Kidney (tissue), 14 donors: ENCODE results near the gene FAM13A. TPM values are rescaled to one million over a fixed set of nuclear protein-coding genes. Genes with fewer than 3 reads are reported as not detected.

Experiments
- DNase-seq, 5 donors: peaks; one replicate each; pipeline ENCODE4 v3.0.0-alpha.2; 2013 to 2020
- FAIRE-seq: peaks from 2 replicates; lab custom pipeline; 2012; peaks lifted over from hg19 to GRCh38; lab: Jason Lieb, UNC
- H3K27ac ChIP-seq, 2 donors: one replicate each; pipeline ENCODE4 v1.7.0; 2013; ENCODE audit warnings: low read depth in 2 of 2, low read length in 2 of 2, inconsistent platforms in 1 of 2
- H3K27me3 ChIP-seq: one replicate; pipeline ENCODE4 v1.7.1; 2013; ENCODE audit warnings: low read length, inconsistent platforms; ENCODE audit not compliant: control insufficient read depth, insufficient read depth
- H3K36me3 ChIP-seq, 3 donors: one replicate each; pipeline versions ENCODE4 v1.7.0 to v1.7.1; 2013; ENCODE audit warnings: low read length in 3 of 3, control low read depth in 1 of 3, inconsistent platforms in 1 of 3; ENCODE audit not compliant: insufficient read depth in 3 of 3, control insufficient read depth in 2 of 3
- H3K4me1 ChIP-seq, 3 donors: one replicate each; pipeline versions ENCODE4 v1.7.0 to v1.7.1; 2013; ENCODE audit warnings: low read length in 3 of 3, inconsistent platforms in 1 of 3, low read depth in 1 of 3; ENCODE audit not compliant: control insufficient read depth in 2 of 3, insufficient read depth in 2 of 3
- H3K4me3 ChIP-seq, 3 donors: one replicate each; pipeline versions ENCODE4 v1.7.0 to v1.8.1; 2013; ENCODE audit warnings: low read length in 3 of 3, control low read depth in 1 of 3, inconsistent platforms in 1 of 3
- H3K9ac ChIP-seq, 3 donors: one replicate each; pipeline versions ENCODE4 v1.7.0 to v1.7.1; 2013; ENCODE audit warnings: low read length in 3 of 3, control low read depth in 1 of 3, inconsistent platforms in 1 of 3
- H3K9me3 ChIP-seq, 3 donors: one replicate each; pipeline versions ENCODE4 v1.7.0 to v1.7.1; 2013; ENCODE audit warnings: low read length in 3 of 3, control low read depth in 1 of 3, inconsistent platforms in 1 of 3; ENCODE audit not compliant: control insufficient read depth in 2 of 3, insufficient read depth in 1 of 3
- intact Hi-C: fragments of 100-400 bp; cut with DNase I; formaldehyde crosslinking; loops from one replicate; pipeline ENCODE4 v1.11.1; 2022
- polyA plus RNA-seq: library from polyadenylated mRNA; stranded (reverse); fragments of 350-450 nt; fragmentation: Illumina TruSeq; extraction: RNeasy Lipid Tissue Mini Kit (QIAGEN cat#74804); gene quantifications from one replicate; pipeline ENCODE4 v1.2.3, GENCODE V29; 2014; ENCODE audit warnings: low read depth, low replicate concordance; ENCODE audit not compliant: insufficient read depth
- total RNA-seq: library from RNA; stranded (reverse); fragmentation: NEBNext Ultra II Directional; extraction: Animal tissue kit (Norgen Biotek cat#: 25700); gene quantifications from one replicate; pipeline ENCODE4 v1.2.1, GENCODE V29; 2021
- TF ChIP-seq, protein P1 (sequence below): IDR thresholded peaks from 3 replicates; pipeline ENCODE4 v1.5.1; 2012; ENCODE audit warnings: mild to moderate bottlenecking, moderate library complexity, borderline replicate concordance; ENCODE audit not compliant: insufficient read depth; ENCODE audit errors: extremely low read depth
- donor health status: control.
- donor health status: control.
- donor health status: control.
- donor health status: control.
- donor health status: control.
- donor health status: DM: yes; HTN: yes; CAD: no.
- donor health status: Normal renal cell carcinoma (clear cell type).

Gene FAM13A
- total and polyA plus RNA-seq, 2 donors from 2014 or later = 12.9 to 48.3 TPM

DNA sequence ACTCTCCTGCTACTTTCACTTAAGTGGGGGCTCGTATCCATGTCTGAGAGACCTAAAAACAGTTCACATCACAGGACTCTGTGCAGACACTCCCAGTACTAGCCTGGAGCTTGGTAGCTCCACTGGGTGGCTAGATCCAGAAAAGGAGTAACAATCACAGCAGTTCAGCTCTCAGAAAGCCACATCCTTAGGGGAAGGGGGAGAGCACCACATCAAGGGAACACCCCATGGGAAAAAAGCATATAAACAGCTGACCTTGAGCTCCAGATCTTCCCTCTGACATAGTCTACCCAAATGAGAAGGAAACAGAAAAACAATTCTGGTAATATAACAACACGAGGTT, 175.8 kb downstream of the FAM13A start:
- FAIRE-seq (no peak), DNase-seq (no peak)
- no peak overlapping the region for H3K9ac ChIP-seq
- H3K4me3 ChIP-seq = no peak overlapping the region
- H3K9me3 ChIP-seq = no peaks in the 10 kb centered on the region
- H3K27me3 ChIP-seq = no peaks in the 10 kb centered on the region
- intact Hi-C loops = no loop called here
- TF ChIP-seq, protein P1, sequence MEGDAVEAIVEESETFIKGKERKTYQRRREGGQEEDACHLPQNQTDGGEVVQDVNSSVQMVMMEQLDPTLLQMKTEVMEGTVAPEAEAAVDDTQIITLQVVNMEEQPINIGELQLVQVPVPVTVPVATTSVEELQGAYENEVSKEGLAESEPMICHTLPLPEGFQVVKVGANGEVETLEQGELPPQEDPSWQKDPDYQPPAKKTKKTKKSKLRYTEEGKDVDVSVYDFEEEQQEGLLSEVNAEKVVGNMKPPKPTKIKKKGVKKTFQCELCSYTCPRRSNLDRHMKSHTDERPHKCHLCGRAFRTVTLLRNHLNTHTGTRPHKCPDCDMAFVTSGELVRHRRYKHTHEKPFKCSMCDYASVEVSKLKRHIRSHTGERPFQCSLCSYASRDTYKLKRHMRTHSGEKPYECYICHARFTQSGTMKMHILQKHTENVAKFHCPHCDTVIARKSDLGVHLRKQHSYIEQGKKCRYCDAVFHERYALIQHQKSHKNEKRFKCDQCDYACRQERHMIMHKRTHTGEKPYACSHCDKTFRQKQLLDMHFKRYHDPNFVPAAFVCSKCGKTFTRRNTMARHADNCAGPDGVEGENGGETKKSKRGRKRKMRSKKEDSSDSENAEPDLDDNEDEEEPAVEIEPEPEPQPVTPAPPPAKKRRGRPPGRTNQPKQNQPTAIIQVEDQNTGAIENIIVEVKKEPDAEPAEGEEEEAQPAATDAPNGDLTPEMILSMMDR = no peak
- no peaks in the 10 kb centered on the region for H3K36me3 ChIP-seq
- no peak overlapping the region for H3K27ac ChIP-seq
- peaks cover 0 to 4% (median 0%) of the 10 kb centered on the region in 3 donors for H3K4me1 ChIP-seq

DNA sequence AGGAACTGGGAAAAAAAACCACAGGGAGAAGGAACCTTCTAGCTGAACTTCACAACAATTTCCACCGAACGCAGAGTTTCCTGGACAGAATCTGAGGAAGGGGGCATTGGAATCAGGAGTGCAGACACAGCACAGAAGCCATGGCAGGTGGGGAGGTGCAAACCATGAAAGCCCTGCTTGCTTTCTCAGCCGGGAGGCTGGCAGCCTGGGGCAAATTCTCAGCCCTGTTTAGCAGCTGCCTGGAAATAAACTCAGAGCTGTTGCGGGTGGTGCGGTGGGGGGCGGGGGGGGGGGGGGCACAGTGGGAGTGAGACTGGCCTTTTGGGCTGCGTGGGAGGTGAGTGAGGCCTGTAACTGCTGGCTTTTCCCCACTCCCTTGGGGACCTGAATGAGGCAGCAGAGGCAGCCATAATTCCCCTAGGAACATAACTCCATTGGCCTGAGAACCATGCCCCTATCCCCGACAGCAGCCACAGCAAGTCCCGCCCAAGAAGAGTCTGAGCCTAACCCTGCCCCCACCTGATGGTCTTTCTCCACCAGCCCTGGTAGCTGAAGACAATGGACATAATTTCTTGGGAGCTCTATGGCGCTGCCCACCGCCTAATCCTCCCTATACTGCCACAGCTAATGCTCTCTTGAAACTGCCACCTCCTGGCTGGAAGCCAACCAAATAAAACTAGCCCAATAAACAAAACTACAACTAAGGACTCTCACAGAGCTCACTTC, 176.3 kb downstream of the FAM13A start:
- TF ChIP-seq, protein P1 = no peak
- peaks cover 0 to 4% (median 0%) of the 10 kb centered on the region in 3 donors for H3K4me1 ChIP-seq
- H3K27me3 ChIP-seq = no peaks in the 10 kb centered on the region
- intact Hi-C loops = no loop called here
- peak in 1 of 5 donors; percentile 6 for DNase-seq
- H3K9ac ChIP-seq = no peak overlapping the region
- no peak overlapping the region for H3K4me3 ChIP-seq
- no peak overlapping the region for H3K27ac ChIP-seq
- no peak for FAIRE-seq
- H3K9me3 ChIP-seq = no peaks in the 10 kb centered on the region
- no peaks in the 10 kb centered on the region for H3K36me3 ChIP-seq

DNA sequence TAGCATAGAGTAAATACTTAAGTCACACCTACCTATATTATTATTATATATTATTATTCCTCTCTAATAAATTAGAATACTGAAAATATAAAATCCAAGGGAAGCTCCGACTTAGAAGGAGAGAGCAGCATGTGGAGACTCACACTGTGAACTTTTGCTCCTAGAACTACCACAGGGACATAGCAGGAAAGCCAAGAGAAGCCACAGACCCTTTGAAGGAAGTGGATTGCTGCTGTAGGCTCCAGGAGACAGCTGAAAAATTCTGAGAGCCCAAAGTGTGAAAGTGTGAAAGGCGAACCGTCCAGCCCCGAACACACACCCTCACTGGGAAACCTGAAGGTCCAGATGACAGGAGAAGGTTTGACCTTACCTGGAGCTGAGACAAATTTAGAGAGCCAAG, 177.0 kb downstream of the FAM13A start:
- no peak for FAIRE-seq

More for the DNA sequence above, 177.0 kb downstream of the FAM13A start:
- intact Hi-C loops = no loop called here
- no peak overlapping the region for H3K9ac ChIP-seq
- H3K36me3 ChIP-seq = no peaks in the 10 kb centered on the region
- no peak for DNase-seq
- H3K4me3 ChIP-seq = no peak overlapping the region
- TF ChIP-seq, protein P1 = no peak
- peaks cover 0 to 4% (median 0%) of the 10 kb centered on the region in 3 donors for H3K4me1 ChIP-seq
- no peaks in the 10 kb centered on the region for H3K27me3 ChIP-seq
- no peak overlapping the region for H3K27ac ChIP-seq
- H3K9me3 ChIP-seq = no peaks in the 10 kb centered on the region
